Uterus (tissue), 4 donors: ENCODE data around the gene SPIRE1. TPM values are rescaled to one million over a fixed set of nuclear protein-coding genes. Genes with fewer than 3 reads are reported as not detected.

Experiments used
- DNase-seq, 2 donors: peaks; one replicate each; pipeline ENCODE4 v3.0.0-alpha.2; 2019 to 2020
- H3K27ac ChIP-seq, 2 donors: fragments of 200-600 bp; sonication (generic); 1 replicate in 1 of 2; 2 replicates in 1 of 2; pipeline ENCODE4 v1.5.1; 2016 to 2018
- H3K27me3 ChIP-seq, 2 donors: fragments of 200-600 bp; sonication (generic); one replicate each; pipeline ENCODE4 v1.5.1; 2018 to 2019; ENCODE audit warnings: control low read depth in 1 of 2
- H3K36me3 ChIP-seq, 2 donors: fragments of 200-600 bp; sonication (generic); one replicate each; pipeline ENCODE4 v1.5.1; 2019; ENCODE audit warnings: control low read depth in 1 of 2
- H3K4me1 ChIP-seq, 2 donors: fragments of 200-600 bp; sonication (generic); one replicate each; pipeline ENCODE4 v1.5.1; 2018 to 2019; ENCODE audit warnings: control low read depth in 1 of 2
- H3K4me3 ChIP-seq, 2 donors: fragments of 200-600 bp; sonication (generic); 1 replicate in 1 of 2; 2 replicates in 1 of 2; pipeline ENCODE4 v1.5.1; 2018 to 2019; ENCODE audit warnings: mild to moderate bottlenecking in 1 of 2
- H3K9me3 ChIP-seq, 2 donors: fragments of 200-600 bp; sonication (generic); one replicate each; pipeline ENCODE4 v1.5.1; 2019; ENCODE audit warnings: control low read depth in 1 of 2
- POLR2A ChIP-seq, 2 donors: fragments of 450-650 bp; IDR thresholded peaks; one replicate each; pipeline ENCODE4 v1.6.1; 2016; ENCODE audit warnings: antibody characterized with exemption in 2 of 2, mild to moderate bottlenecking in 1 of 2, moderate library complexity in 1 of 2
- intact Hi-C: fragments of 100-400 bp; cut with DNase I; formaldehyde crosslinking; loops from one replicate; pipeline ENCODE4 v1.15.1; 2023; ENCODE audit warnings: low total_unique reads
- total RNA-seq, 4 donors: library from RNA; depleted of rRNA in 3 of 4; stranded (reverse); fragments of >200 nt in 3 of 4; gene quantifications; one replicate each; pipeline versions ENCODE4 v1.1.0 to v1.2.4, GENCODE V29; 2014 to 2023
- TF ChIP-seq, protein P1 (sequence below), 4 experiments: fragments of 200-600 bp in 2 of 4; fragments of 450-650 bp in 2 of 4; sonication (generic) in 2 of 4; IDR thresholded peaks; one replicate each; pipeline ENCODE4 v1.5.1; 2016 to 2019; ENCODE audit warnings: antibody characterized with exemption in 4 of 4, mild to moderate bottlenecking in 2 of 4, moderate library complexity in 1 of 4
- donor health status: DM: yes; HTN: yes; CAD: no.

The SPIRE1 gene
- total RNA-seq, 4 donors from 2014 or later, result 12.9 to 78.1 (median 27.5) TPM

DNA sequence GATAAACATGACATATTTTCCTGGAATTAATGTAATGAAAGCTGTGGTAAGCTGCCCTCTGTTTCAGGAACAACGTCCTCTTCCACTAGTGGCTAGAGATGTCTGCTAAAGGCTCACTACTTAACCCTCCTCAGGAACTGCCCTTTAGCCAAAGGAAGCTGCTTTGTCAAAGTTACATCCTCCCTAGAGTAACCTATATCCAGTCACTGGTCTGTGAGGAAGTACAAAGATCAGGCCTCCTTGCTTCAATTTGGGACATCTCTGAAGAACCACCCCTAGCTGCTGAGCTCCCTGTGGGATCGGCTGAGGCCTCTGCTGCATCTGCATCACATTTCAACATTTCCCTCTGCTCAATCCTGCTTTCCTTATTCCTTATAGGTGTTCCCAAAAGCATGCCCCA lies 142.4 kb downstream of the SPIRE1 start:
- intact Hi-C loops, result no loop called here
- Histone ChIP-seq H3K9me3 (no peaks in the 10 kb centered on the region), H3K4me3 (no peak overlapping the region), H3K27ac (no peak overlapping the region), H3K4me1 (no peaks in the 10 kb centered on the region), H3K27me3 (no peaks in the 10 kb centered on the region), H3K36me3 (no peaks in the 10 kb centered on the region)
- DNase-seq, result no peak
- no peak for TF ChIP-seq POLR2A (IDR thresholded peaks at IDR 0.05)
- TF ChIP-seq, protein P1, sequence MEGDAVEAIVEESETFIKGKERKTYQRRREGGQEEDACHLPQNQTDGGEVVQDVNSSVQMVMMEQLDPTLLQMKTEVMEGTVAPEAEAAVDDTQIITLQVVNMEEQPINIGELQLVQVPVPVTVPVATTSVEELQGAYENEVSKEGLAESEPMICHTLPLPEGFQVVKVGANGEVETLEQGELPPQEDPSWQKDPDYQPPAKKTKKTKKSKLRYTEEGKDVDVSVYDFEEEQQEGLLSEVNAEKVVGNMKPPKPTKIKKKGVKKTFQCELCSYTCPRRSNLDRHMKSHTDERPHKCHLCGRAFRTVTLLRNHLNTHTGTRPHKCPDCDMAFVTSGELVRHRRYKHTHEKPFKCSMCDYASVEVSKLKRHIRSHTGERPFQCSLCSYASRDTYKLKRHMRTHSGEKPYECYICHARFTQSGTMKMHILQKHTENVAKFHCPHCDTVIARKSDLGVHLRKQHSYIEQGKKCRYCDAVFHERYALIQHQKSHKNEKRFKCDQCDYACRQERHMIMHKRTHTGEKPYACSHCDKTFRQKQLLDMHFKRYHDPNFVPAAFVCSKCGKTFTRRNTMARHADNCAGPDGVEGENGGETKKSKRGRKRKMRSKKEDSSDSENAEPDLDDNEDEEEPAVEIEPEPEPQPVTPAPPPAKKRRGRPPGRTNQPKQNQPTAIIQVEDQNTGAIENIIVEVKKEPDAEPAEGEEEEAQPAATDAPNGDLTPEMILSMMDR (IDR thresholded peaks at IDR 0.05), result no peak

- Histone ChIP-seq H3K36me3 (no peaks in the 10 kb centered on the region), H3K4me3 (no peak overlapping the region), H3K4me1 (no peaks in the 10 kb centered on the region), H3K27me3 (no peaks in the 10 kb centered on the region), H3K9me3 (no peaks in the 10 kb centered on the region), H3K27ac (no peak overlapping the region)
- TF ChIP-seq, protein P1 (IDR thresholded peaks at IDR 0.05), result no peak
- no peak for TF ChIP-seq POLR2A (IDR thresholded peaks at IDR 0.05)
- DNase-seq, result no peak
- intact Hi-C loops, result no loop called here
These were observed 150.9 kb downstream of the SPIRE1 start for GRCh38 chr18:12507007-12507406.

GRCh38 chr18:12500986-12501385 lies 156.9 kb downstream of the SPIRE1 start:
- Histone ChIP-seq H3K27me3 (no peaks in the 10 kb centered on the region), H3K9me3 (no peaks in the 10 kb centered on the region), H3K4me3 (no peak overlapping the region), H3K36me3 (no peaks in the 10 kb centered on the region), H3K4me1 (no peaks in the 10 kb centered on the region), H3K27ac (no peak overlapping the region)
- DNase-seq, result no peak
- intact Hi-C loops, result no loop called here
- TF ChIP-seq POLR2A (IDR thresholded peaks at IDR 0.05), result no peak
- TF ChIP-seq, protein P1 (IDR thresholded peaks at IDR 0.05), result no peak

DNA sequence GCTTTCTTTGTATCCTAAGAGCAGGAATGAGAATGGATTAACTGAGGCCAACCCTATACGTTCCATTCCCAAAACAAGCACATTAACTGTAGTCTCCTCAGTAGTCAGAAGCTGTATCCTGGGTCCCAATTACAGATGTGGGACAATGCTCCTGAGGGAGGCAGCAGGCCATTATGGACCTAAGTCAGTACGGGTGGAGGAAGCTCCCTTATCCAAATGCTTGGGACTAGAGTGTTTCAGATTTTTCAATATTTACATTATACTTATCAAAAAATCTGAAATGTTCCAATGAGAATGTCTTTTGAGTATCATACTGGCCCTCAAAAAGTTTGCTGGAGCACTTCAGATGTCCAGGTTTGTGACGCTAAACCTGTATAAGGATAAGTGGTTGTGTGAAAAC lies 160.1 kb downstream of the SPIRE1 start:
- H3K27ac ChIP-seq, result no peak overlapping the region
- DNase-seq, result no peak
- H3K4me1 ChIP-seq, result no peaks in the 10 kb centered on the region
- intact Hi-C loops, result no loop called here
- H3K36me3 ChIP-seq, result no peaks in the 10 kb centered on the region
- no peaks in the 10 kb centered on the region for H3K27me3 ChIP-seq
- no peak overlapping the region for H3K4me3 ChIP-seq
- H3K9me3 ChIP-seq, result no peaks in the 10 kb centered on the region
- TF ChIP-seq POLR2A (IDR thresholded peaks at IDR 0.05), result no peak
- TF ChIP-seq, protein P1 (IDR thresholded peaks at IDR 0.05), result no peak

- Histone ChIP-seq H3K4me1 (no peaks in the 10 kb centered on the region), H3K9me3 (no peaks in the 10 kb centered on the region), H3K4me3 (no peak overlapping the region), H3K27ac (no peak overlapping the region), H3K36me3 (no peaks in the 10 kb centered on the region), H3K27me3 (no peaks in the 10 kb centered on the region)
- intact Hi-C loops, result no loop called here
- no peak for DNase-seq
- TF ChIP-seq, protein P1 (IDR thresholded peaks at IDR 0.05), result no peak
- no peak for TF ChIP-seq POLR2A (IDR thresholded peaks at IDR 0.05)
These were observed 160.6 kb downstream of the SPIRE1 start for GRCh38 chr18:12497296-12497695.
